Mononuclear cell (primary cell): Measurements from ENCODE around the gene RNF5. TPM values are rescaled to one million over a fixed set of nuclear protein-coding genes. Genes with fewer than 3 reads are reported as not detected.

Experiments
- H3K27me3 ChIP-seq: 2 replicates; pipeline ENCODE4 v1.6.0; 2011; ENCODE audit warnings: low read length, control low read depth; ENCODE audit not compliant: insufficient read depth
- H3K4me1 ChIP-seq: 2 replicates; pipeline ENCODE4 v1.5.1; 2011; ENCODE audit warnings: mild to moderate bottlenecking, low read length, control low read depth; ENCODE audit not compliant: insufficient read depth
- H3K4me3 ChIP-seq: 2 replicates; pipeline ENCODE4 v1.5.1; 2011; ENCODE audit warnings: mild to moderate bottlenecking, low read length, moderate library complexity
- H3K9me3 ChIP-seq: 2 replicates; pipeline ENCODE4 v1.5.1; 2011; ENCODE audit warnings: low read depth, mild to moderate bottlenecking, control low read depth, low read length
- total RNA-seq: library from RNA; depleted of rRNA; stranded (reverse); fragments of >200 nt; gene quantifications from one replicate; pipeline ENCODE4 v1.2.3, GENCODE V29; 2012

The RNF5 gene
- total RNA-seq, 1 donor = 13.2 TPM

DNA sequence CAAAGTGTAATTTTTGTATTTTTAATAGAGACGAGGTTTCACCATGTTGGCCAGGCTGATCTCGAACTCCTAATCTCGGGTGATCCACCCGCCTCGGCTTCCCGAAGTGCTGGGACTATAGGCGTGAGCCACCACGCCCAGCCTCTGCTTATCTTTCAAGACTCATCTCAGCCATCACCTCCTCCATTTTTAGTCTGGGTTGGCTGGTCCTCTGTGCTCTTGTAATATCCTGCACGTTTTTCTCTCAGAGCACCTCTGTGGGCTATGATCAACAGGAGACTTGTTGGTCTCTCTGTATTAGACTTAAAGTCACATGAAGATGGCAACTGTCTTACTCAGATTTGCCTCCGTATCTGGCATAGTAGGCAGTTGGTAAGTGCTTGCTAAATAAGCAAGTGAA is 38.1 kb downstream of the RNF5 start:
- Histone ChIP-seq H3K9me3 (no peaks in the 10 kb centered on the region), H3K27me3 (no peaks in the 10 kb centered on the region), H3K4me3 (no peak overlapping the region), H3K4me1 (no peaks in the 10 kb centered on the region)

DNA sequence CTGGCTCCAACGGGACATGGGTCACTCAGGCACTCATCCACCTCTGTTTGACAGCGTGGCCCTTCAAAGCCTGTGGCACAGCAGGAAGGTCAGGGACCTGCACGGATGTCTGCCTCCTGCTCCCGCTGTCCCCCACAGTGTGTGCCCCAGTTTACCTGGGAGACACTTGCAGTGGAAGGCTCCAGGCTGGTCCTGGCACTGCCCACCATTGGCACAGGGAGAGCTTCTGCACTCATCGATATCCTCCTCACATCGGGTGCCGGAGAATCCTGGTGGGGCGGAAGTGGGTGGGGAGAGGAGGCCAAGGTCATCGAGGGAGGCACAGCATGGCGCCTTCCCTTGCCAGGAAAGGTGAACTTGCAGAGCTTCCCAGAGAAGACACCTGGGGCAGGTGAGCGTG is 38.8 kb downstream of the RNF5 start:
- no peaks in the 10 kb centered on the region for H3K9me3 ChIP-seq
- H3K27me3 ChIP-seq = no peaks in the 10 kb centered on the region
- H3K4me3 ChIP-seq = no peak overlapping the region

GRCh38 chr6:32218167-32218566 is 40.0 kb downstream of the RNF5 start:
- H3K27me3 ChIP-seq = no peaks in the 10 kb centered on the region
- H3K9me3 ChIP-seq = no peaks in the 10 kb centered on the region
- H3K4me1 ChIP-seq = peaks cover 13% of the 10 kb centered on the region
- no peak overlapping the region for H3K4me3 ChIP-seq

More for the DNA sequence above, 38.8 kb downstream of the RNF5 start:
- peaks cover 1% of the 10 kb centered on the region for H3K4me1 ChIP-seq

- Histone ChIP-seq H3K4me3 (no peak overlapping the region), H3K27me3 (no peaks in the 10 kb centered on the region), H3K9me3 (no peaks in the 10 kb centered on the region), H3K4me1 (peaks cover 23% of the 10 kb centered on the region)
Observed at GRCh38 chr6:32220021-32220420, 41.8 kb downstream of the RNF5 start.

DNA sequence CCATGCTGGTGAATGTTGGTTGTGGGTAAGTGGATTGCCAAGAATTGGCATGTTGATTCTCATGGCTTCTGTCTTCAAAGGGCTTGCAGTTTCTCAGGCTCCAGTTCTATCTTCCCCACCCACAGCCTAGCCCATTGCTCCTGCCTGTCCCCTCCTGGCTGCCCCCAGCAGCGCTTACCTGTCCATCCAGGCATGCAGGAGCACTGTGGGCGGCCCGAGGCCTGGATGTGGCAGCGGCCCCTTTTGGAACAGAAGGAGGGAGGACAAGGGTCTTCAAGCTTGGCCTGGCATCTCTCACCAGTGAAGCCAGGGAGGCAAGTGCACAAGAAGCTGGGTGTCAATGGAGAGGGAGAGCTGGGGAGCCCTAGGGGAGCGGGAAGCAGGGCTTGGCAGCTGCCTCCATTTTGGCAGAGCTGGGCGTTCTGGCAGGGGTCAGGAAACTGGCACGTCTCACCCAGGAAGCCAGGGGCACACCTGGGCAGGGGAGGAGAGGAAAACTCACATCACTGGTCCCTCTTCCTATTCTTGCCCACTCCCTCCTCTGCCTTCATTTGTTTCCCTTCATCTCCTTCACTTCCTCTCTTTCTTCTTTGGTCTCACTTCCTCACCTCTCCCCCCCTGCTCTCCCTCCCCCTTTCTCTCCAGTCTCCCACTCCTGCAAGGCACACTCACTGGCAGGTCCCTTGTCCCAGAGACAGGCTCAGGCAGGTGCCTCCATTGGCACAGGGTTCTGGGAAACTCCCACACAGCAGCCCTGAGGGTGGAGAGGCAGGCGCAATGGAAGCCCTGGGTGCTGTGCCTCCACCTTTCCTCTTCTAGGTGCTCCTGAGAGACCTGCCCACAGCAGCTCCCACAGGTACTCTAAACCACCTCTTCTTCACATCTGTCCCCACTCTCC is 44.4 kb downstream of the RNF5 start:
- H3K4me3 ChIP-seq = no peak overlapping the region
- no peaks in the 10 kb centered on the region for H3K27me3 ChIP-seq
- no peaks in the 10 kb centered on the region for H3K9me3 ChIP-seq
- H3K4me1 ChIP-seq = peaks cover 35% of the 10 kb centered on the region

- Histone ChIP-seq H3K27me3 (no peaks in the 10 kb centered on the region), H3K9me3 (no peaks in the 10 kb centered on the region), H3K4me3 (no peak within 1 kb of the TSS), H3K4me1 (peaks cover 39% of the 10 kb centered on the region)
Observed at GRCh38 chr6:32223258-32224235, 45.3 kb downstream of the RNF5 start, which contains the start of gene NOTCH4. Gene NOTCH4 (minus strand): TSS chr6:32224067. CDS start chr6:32223928, 139 bp downstream.

GRCh38 chr6:32224696-32225095 is 46.5 kb downstream of the RNF5 start:
- Histone ChIP-seq H3K9me3 (no peaks in the 10 kb centered on the region), H3K4me1 (peaks cover 39% of the 10 kb centered on the region), H3K27me3 (no peaks in the 10 kb centered on the region), H3K4me3 (no peak overlapping the region)

DNA sequence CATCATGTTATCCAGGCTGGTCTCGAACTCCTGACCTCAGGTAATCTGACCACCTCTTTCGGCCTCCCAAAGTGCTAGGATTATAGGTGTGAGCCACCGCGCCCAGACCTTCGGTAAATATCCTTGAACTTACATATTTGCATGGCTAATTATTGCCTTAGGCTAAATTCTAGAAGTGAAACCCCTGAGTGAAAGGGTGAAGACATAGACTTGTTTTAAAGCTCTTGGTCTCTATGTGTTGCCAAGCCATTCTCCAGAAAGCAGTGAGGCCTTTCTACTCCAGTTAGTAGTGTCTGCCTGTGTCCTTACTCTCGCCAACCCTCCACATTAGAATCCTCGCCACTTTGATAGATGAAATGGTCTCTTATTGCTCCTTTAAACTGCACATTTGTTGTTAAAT is 48.2 kb downstream of the RNF5 start:
- no peaks in the 10 kb centered on the region for H3K9me3 ChIP-seq
- no peak overlapping the region for H3K4me3 ChIP-seq
- no peaks in the 10 kb centered on the region for H3K27me3 ChIP-seq
- H3K4me1 ChIP-seq = peaks cover 39% of the 10 kb centered on the region

Other genes starting within 250 kb of the RNF5 start
- 3.1 TPM for gene CFB, start 232.3 kb upstream of the RNF5 start, total RNA-seq
- 47.8 TPM for gene NELFE, start 219.4 kb upstream of the RNF5 start, total RNA-seq
- gene SKIC2, start 219.2 kb upstream of the RNF5 start, total RNA-seq = 44.8 TPM
- 16.1 TPM for gene DXO, start 206.3 kb upstream of the RNF5 start, total RNA-seq
- 0.94 TPM for gene C4A, start 196.3 kb upstream of the RNF5 start, total RNA-seq
- 1.0 TPM for gene C4B, start 163.6 kb upstream of the RNF5 start, total RNA-seq
- gene CYP21A2, start 140.0 kb upstream of the RNF5 start, total RNA-seq = not detected
- 2.8 TPM for gene TNXB, start 69.1 kb upstream of the RNF5 start, total RNA-seq
- 32.0 TPM for gene ATF6B, start 50.2 kb upstream of the RNF5 start, total RNA-seq
- 1.2 TPM for gene FKBPL, start 48.1 kb upstream of the RNF5 start, total RNA-seq
- gene PRRT1, start 26.5 kb upstream of the RNF5 start, total RNA-seq = 0.42 TPM
- 6.0 TPM for gene PPT2, start 24.3 kb upstream of the RNF5 start, total RNA-seq
- gene EGFL8, start 13.8 kb upstream of the RNF5 start, total RNA-seq = 0.73 TPM
- 12.9 TPM for gene AGPAT1, start 2.3 kb upstream of the RNF5 start, total RNA-seq
- 1.5 TPM for gene AGER, start 5.8 kb downstream of the RNF5 start, total RNA-seq
- 49.5 TPM for gene PBX2, start 11.8 kb downstream of the RNF5 start, total RNA-seq
- gene GPSM3, start 14.2 kb downstream of the RNF5 start, total RNA-seq = 131 TPM
- 5.6 TPM for gene NOTCH4, start 45.7 kb downstream of the RNF5 start, total RNA-seq
- gene TSBP1, start 193.5 kb downstream of the RNF5 start, total RNA-seq = not detected
- not detected for gene BTNL2, start 228.8 kb downstream of the RNF5 start, total RNA-seq